Activated naive CD4-positive, alpha-beta T cell treated with anti-CD3 and anti-CD28 coated beads for 36 hours (primary cell): ENCODE data around the gene SPSB4. TPM values are rescaled to one million over a fixed set of nuclear protein-coding genes. Genes with fewer than 3 reads are reported as not detected.

ENCODE experiments used
- CTCF ChIA-PET: fragments of 350-600 bp; sonication (Branson Sonifier 250); formaldehyde crosslinking; loops from one replicate; lab custom pipeline; 2021; ENCODE audit warnings: antibody characterized with exemption; lab: Charles Lee
- DNase-seq: peaks from one replicate; pipeline ENCODE4 v3.0.0-alpha.2; 2020
- H3K27ac Mint-ChIP-seq: one replicate; pipeline ENCODE4 v1.8.0; 2021; ENCODE audit warnings: mild to moderate bottlenecking, mixed read lengths
- H3K27me3 Mint-ChIP-seq: one replicate; pipeline ENCODE4 v1.8.0; 2021; ENCODE audit warnings: low read depth, mixed read lengths
- H3K36me3 Mint-ChIP-seq: one replicate; pipeline ENCODE4 v1.8.0; 2021; ENCODE audit warnings: low read depth, mixed read lengths
- H3K4me1 Mint-ChIP-seq: one replicate; pipeline ENCODE4 v1.8.0; 2021; ENCODE audit warnings: low read depth, mixed read lengths
- H3K4me3 Mint-ChIP-seq: one replicate; pipeline ENCODE4 v1.8.0; 2021; ENCODE audit warnings: mild to moderate bottlenecking, moderate library complexity, mixed read lengths
- H3K9me3 Mint-ChIP-seq: one replicate; pipeline ENCODE4 v1.8.0; 2021; ENCODE audit warnings: mixed read lengths
- intact Hi-C: fragments of 100-400 bp; cut with micrococcal nuclease; formaldehyde crosslinking; loops from one replicate; pipeline ENCODE4 v1.15.1; 2023
- total RNA-seq, 2 experiments: library from RNA; stranded (reverse); gene quantifications; one replicate each; pipeline ENCODE4 v1.2.3, GENCODE V29; 2021

Gene SPSB4
- total RNA-seq, 2 experiments from 2014 or later: not detected

GRCh38 chr3:141056751-141057171, 5.6 kb downstream of the SPSB4 start:
- H3K4me1 Mint-ChIP-seq: peaks cover 6% of the 10 kb centered on the region
- H3K36me3 Mint-ChIP-seq: no peaks in the 10 kb centered on the region
- peaks cover 13% of the 10 kb centered on the region for H3K27me3 Mint-ChIP-seq
- intact Hi-C loops: no loop called here
- no peak overlapping the region for H3K4me3 Mint-ChIP-seq
- H3K27ac Mint-ChIP-seq: no peak overlapping the region
- peaks cover 3% of the 10 kb centered on the region for H3K9me3 Mint-ChIP-seq
- no peak for DNase-seq
- CTCF ChIA-PET: interaction anchor here (0.6 kb wide), 1 partner anchor 8 kb away, joined by 4 read pairs; no protein-coding TSS in a partner anchor

DNA sequence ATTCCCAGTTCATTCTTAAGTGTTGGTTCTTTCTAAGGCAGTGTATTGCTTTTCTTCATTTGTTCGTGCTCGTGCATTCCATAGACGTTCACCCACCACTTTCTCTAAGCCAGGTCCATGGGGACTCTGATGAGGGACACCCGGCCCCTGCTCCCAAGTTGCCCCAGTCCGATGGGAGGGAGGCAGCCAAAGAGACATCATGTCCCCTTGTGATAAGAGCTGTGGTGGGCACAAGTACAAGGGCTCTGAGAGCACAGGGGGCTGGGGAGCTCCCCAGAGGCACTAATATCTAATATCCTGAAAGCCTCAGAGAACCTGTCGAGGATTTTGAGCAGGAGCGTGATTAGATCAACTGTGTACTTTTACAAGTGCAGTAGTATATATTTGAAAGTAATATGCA, 6.3 kb downstream of the SPSB4 start:
- H3K4me3 Mint-ChIP-seq: no peak overlapping the region
- no peaks in the 10 kb centered on the region for H3K36me3 Mint-ChIP-seq
- H3K9me3 Mint-ChIP-seq: peaks cover 3% of the 10 kb centered on the region
- peaks cover 7% of the 10 kb centered on the region for H3K27me3 Mint-ChIP-seq
- intact Hi-C loops: no loop called here
- DNase-seq: no peak
- H3K4me1 Mint-ChIP-seq: peaks cover 1% of the 10 kb centered on the region
- H3K27ac Mint-ChIP-seq: no peak overlapping the region
- CTCF ChIA-PET: interaction anchor here (0.6 kb wide), 1 partner anchor 9 kb away, joined by 4 read pairs; no protein-coding TSS in a partner anchor

- Mint-ChIP-seq H3K9me3 (peaks cover 3% of the 10 kb centered on the region), H3K4me1 (no peaks in the 10 kb centered on the region), H3K27me3 (peaks cover 5% of the 10 kb centered on the region), H3K27ac (no peak overlapping the region), H3K36me3 (no peaks in the 10 kb centered on the region), H3K4me3 (no peak overlapping the region)
- CTCF ChIA-PET: no interaction called here
- intact Hi-C loops: no loop called here
- DNase-seq: no peak
These were observed 7.0 kb downstream of the SPSB4 start for GRCh38 chr3:141057946-141058800.

GRCh38 chr3:141058996-141059395, 7.8 kb downstream of the SPSB4 start:
- H3K9me3 Mint-ChIP-seq: peaks cover 3% of the 10 kb centered on the region
- H3K27me3 Mint-ChIP-seq: peaks cover under 1% of the 10 kb centered on the region
- CTCF ChIA-PET: no interaction called here
- H3K4me1 Mint-ChIP-seq: no peaks in the 10 kb centered on the region
- no peaks in the 10 kb centered on the region for H3K36me3 Mint-ChIP-seq
- no peak overlapping the region for H3K27ac Mint-ChIP-seq
- no peak for DNase-seq
- intact Hi-C loops: no loop called here
- no peak overlapping the region for H3K4me3 Mint-ChIP-seq

DNA sequence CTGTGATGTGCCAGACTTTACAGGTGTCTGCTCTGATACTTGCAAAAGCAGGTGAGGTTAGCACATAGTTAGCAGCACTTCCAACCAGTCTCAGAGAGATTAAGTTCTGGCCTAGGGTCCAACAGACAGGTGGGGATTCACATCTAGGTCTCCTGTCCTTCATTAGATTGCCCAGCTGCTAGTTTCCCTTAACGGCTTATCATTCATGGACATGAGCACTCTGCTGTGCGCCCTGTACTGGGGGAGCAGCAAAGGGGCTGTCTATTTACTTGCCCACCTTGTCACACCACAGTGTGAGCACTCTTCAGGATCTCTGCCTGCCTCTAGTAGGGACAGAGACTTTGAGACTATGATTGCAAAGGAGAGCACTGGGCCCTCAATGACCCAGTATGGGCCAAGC, 8.7 kb downstream of the SPSB4 start:
- DNase-seq: no peak
- Mint-ChIP-seq H3K4me3 (no peak overlapping the region), H3K27ac (no peak overlapping the region), H3K9me3 (peaks cover 3% of the 10 kb centered on the region), H3K36me3 (no peaks in the 10 kb centered on the region), H3K4me1 (no peaks in the 10 kb centered on the region), H3K27me3 (no peaks in the 10 kb centered on the region)
- CTCF ChIA-PET: no interaction called here
- intact Hi-C loops: no loop called here

DNA sequence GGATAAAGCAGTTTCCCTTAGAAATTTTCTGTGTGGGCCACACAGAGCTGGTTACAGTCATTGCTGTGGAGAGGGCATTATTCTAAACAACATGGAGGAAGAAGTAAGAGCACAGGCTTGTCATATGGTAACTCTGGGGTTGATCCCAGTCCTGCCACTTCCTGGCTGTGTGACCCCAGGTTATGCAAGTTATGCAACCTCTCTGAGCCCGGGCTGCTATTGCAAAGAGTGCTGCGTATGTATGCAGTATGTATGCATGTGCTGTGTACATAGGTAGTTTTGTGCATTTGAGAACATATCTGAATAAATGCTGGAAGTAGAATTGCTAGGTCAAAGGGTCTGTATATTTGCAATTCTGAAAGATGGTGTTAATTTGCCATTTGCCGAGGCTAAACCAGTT, 9.2 kb downstream of the SPSB4 start:
- no peaks in the 10 kb centered on the region for H3K36me3 Mint-ChIP-seq

GRCh38 chr3:141063831-141064230, 12.7 kb downstream of the SPSB4 start:
- Mint-ChIP-seq H3K9me3 (peaks cover 3% of the 10 kb centered on the region), H3K4me3 (no peak overlapping the region), H3K36me3 (no peaks in the 10 kb centered on the region), H3K27me3 (no peaks in the 10 kb centered on the region), H3K27ac (no peak overlapping the region), H3K4me1 (no peaks in the 10 kb centered on the region)
- intact Hi-C loops: no loop called here
- CTCF ChIA-PET: interaction anchor here (1.4 kb wide), 1 partner anchor 42 kb away, joined by 3 read pairs; no protein-coding TSS in a partner anchor
- DNase-seq: no peak

More for the DNA sequence above, 9.2 kb downstream of the SPSB4 start:
- no peaks in the 10 kb centered on the region for H3K27me3 Mint-ChIP-seq
- H3K9me3 Mint-ChIP-seq: peaks cover 3% of the 10 kb centered on the region
- CTCF ChIA-PET: no interaction called here
- H3K4me1 Mint-ChIP-seq: no peaks in the 10 kb centered on the region
- intact Hi-C loops: no loop called here
- no peak overlapping the region for H3K4me3 Mint-ChIP-seq
- no peak overlapping the region for H3K27ac Mint-ChIP-seq
- DNase-seq: no peak

DNA sequence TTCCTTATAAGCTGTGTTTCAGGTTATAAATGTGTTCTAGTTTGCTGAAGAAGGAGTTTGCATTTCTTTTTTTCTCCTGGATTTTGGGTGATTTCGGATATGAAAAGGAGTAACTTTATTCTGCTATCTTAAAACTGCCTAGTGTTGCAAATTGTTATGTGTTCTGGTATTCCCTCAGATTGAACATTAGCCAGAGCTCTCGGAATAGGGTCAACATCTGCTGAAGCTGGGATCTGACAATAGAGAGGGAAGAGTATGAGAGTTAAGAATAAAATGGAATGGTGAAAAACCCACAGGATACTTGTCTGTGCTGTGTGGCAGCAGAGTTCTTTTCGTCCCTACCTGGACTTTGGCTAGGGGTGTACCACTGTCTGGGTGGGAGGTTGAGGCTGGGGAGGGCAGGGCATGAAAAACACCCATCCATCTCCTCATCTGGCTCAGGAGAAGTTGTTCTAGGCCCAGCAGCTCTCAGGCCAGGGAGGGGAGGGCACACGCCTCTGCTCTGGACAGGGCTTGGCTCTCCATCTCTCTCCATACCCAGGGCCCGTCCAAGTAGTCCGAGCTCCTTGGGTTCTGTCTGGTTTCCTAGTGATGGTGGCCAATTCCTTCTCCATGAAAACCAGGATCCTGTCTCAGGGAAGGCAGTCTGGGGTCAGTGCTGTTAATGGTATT, 13.2 kb downstream of the SPSB4 start:
- CTCF ChIA-PET: interaction anchor here (1.4 kb wide), 1 partner anchor 41 kb away, joined by 3 read pairs; no protein-coding TSS in a partner anchor

DNA sequence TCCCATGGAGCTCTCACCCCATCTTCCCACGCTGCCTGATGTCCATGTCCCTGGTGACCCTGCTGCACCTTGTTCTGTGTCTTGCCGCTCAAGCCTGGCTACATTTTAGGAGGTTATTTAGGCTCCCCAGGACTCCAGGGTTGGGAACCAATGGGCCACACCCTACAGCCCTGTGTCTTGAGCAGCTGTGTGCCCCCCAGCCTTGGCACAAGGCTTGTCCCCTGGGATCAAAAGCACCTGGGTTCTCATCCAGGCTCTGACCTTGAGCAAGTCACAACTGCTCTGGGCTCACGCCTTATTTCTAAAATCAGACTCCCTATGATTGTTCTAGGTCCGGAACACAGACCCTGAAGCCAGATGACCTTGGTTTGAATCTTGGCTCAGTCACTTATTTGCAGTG, 14.1 kb downstream of the SPSB4 start:
- Mint-ChIP-seq H3K27ac (no peak overlapping the region), H3K4me3 (no peak overlapping the region), H3K9me3 (no peaks in the 10 kb centered on the region), H3K4me1 (no peaks in the 10 kb centered on the region), H3K36me3 (no peaks in the 10 kb centered on the region), H3K27me3 (no peaks in the 10 kb centered on the region)
- CTCF ChIA-PET: interaction anchor here (0.5 kb wide), 1 partner anchor 83 kb away, joined by 5 read pairs; no protein-coding TSS in a partner anchor
- intact Hi-C loops: no loop called here
- no peak for DNase-seq

More for the DNA sequence above, 13.2 kb downstream of the SPSB4 start:
- Mint-ChIP-seq H3K9me3 (peaks cover under 1% of the 10 kb centered on the region), H3K4me1 (no peaks in the 10 kb centered on the region), H3K27ac (no peak overlapping the region), H3K36me3 (no peaks in the 10 kb centered on the region), H3K27me3 (no peaks in the 10 kb centered on the region), H3K4me3 (no peak overlapping the region)
- no peak for DNase-seq
- intact Hi-C loops: no loop called here

DNA sequence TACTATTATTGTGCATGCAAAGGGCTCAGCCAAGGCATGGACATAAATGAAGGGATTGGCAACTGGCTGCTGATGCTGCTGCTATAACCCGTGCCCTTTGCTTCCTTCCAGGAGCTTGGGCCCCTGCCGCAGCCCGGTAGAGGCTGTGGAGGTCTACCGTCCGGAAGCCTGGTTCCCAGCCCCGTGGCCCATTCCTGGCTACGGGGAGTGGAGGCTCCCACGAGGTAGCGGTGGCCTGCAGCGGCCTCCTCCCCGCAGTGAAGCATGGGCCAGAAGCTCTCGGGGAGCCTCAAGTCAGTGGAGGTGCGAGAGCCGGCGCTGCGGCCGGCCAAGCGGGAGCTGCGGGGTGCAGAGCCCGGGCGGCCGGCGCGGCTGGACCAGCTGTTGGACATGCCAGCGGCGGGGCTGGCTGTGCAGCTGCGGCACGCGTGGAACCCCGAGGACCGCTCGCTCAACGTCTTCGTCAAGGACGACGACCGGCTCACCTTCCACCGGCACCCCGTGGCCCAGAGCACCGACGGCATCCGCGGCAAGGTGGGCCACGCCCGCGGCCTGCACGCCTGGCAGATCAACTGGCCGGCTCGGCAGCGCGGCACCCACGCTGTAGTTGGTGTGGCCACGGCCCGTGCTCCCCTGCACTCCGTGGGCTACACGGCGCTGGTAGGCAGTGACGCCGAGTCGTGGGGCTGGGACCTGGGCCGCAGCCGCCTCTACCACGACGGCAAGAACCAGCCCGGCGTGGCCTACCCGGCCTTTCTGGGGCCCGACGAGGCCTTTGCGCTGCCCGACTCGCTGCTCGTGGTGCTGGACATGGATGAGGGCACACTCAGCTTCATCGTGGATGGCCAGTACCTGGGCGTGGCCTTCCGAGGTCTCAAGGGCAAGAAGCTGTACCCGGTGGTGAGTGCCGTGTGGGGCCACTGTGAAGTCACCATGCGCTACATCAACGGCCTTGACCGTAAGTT, 15.0 kb downstream of the SPSB4 start:
- DNase-seq: no peak
- CTCF ChIA-PET: no interaction called here

DNA sequence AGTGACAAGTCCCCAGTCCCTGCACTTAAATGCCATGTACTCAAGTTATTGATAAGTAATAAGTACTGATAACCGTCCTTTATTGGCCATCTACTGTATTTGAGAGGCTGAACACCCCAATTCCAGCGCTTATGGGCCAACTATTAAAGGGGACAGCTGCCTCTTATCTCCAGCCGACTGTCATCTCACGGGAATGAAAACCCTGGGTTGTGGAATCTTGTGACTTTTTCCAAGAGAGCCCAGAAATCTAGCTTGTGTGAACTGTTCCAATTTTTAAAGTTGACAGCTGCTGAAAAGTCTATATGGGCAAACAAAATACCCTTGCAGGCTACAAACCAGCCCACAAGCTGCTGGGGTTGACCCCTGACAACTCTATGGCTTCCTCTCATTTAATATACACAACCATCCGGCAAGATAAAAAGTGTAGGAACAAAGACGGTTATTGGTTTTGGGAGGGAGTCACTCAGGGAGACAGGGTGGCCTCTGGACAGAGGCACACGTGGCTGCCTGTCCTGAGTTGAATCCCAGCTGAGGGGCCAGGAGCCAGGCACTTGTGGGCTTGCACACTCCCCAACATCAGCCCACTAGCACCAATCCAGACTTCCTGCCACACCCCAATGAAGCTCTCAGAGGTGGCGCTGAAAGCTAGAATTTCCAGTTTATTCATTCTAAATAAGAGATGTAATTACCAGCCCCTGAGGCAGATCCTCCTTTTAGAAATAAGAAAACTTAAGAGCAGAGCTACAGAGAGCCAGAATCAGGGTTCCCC, 16.2 kb downstream of the SPSB4 start:
- intact Hi-C loops: no loop called here
- H3K4me3 Mint-ChIP-seq: no peak overlapping the region
- H3K9me3 Mint-ChIP-seq: no peaks in the 10 kb centered on the region
- no peaks in the 10 kb centered on the region for H3K27me3 Mint-ChIP-seq
- no peaks in the 10 kb centered on the region for H3K36me3 Mint-ChIP-seq
- H3K27ac Mint-ChIP-seq: no peak overlapping the region
- CTCF ChIA-PET: no interaction called here
- no peak for DNase-seq
- H3K4me1 Mint-ChIP-seq: no peaks in the 10 kb centered on the region

More for the DNA sequence above, 15.0 kb downstream of the SPSB4 start:
- intact Hi-C loops: no loop called here
- Mint-ChIP-seq H3K4me3 (no peak overlapping the region), H3K9me3 (no peaks in the 10 kb centered on the region), H3K27ac (no peak overlapping the region), H3K4me1 (no peaks in the 10 kb centered on the region), H3K27me3 (no peaks in the 10 kb centered on the region), H3K36me3 (no peaks in the 10 kb centered on the region)
